Measurements from ENCODE around the gene UBXN10.

The UBXN10 gene

GRCh38 chr1:20152599-20152930 is 33.3 kb upstream of the UBXN10 start:
- DNase-seq = no peak

- peak; percentile 61 to 86 (median 82) for DNase-seq
Observed at GRCh38 chr1:20153000-20153418, 32.9 kb upstream of the UBXN10 start.

- no peak for DNase-seq
Observed at GRCh38 chr1:20154301-20154831, 31.5 kb upstream of the UBXN10 start.

GRCh38 chr1:20158358-20159070 is 27.4 kb upstream of the UBXN10 start:
- no peak for DNase-seq

- no peak for DNase-seq
Observed at GRCh38 chr1:20160034-20160433, 25.9 kb upstream of the UBXN10 start.

- peak; percentile 32 to 74 (median 62) for DNase-seq
Observed at GRCh38 chr1:20164694-20165202, 21.1 kb upstream of the UBXN10 start.

GRCh38 chr1:20165522-20165951 is 20.4 kb upstream of the UBXN10 start:
- peak in 1 of 4 experiments; percentile 33 for DNase-seq

- no peak for DNase-seq
Observed at GRCh38 chr1:20166051-20166450, 19.8 kb upstream of the UBXN10 start.

- no peak for DNase-seq
Observed at GRCh38 chr1:20167126-20167525, 18.8 kb upstream of the UBXN10 start.

GRCh38 chr1:20168564-20169491 is 17.1 kb upstream of the UBXN10 start:
- no peak for DNase-seq

GRCh38 chr1:20169932-20170331 is 16.0 kb upstream of the UBXN10 start:
- no peak for DNase-seq

GRCh38 chr1:20172033-20172590 is 13.8 kb upstream of the UBXN10 start:
- DNase-seq = no peak

GRCh38 chr1:20174937-20175666 is 10.8 kb upstream of the UBXN10 start:
- peak; percentile 36 to 67 (median 58) for DNase-seq

GRCh38 chr1:20178634-20179370 is 7.1 kb upstream of the UBXN10 start:
- DNase-seq = peak; percentile 14 to 61 (median 35)

GRCh38 chr1:20179371-20180128 is 6.3 kb upstream of the UBXN10 start:
- no peak for DNase-seq

- no peak for DNase-seq
Observed at GRCh38 chr1:20180129-20180843, 5.6 kb upstream of the UBXN10 start.

GRCh38 chr1:20180844-20181207 is 5.1 kb upstream of the UBXN10 start:
- DNase-seq = no peak

- DNase-seq = peak in 2 of 4 experiments; percentile 19 to 51
Observed at GRCh38 chr1:20182415-20182814, 3.5 kb upstream of the UBXN10 start.

GRCh38 chr1:20183035-20183434 is 2.9 kb upstream of the UBXN10 start:
- no peak for DNase-seq

Data from suppressor macrophage (primary cell).